Panc1 (cell line): Measurements from ENCODE around the gene CEACAM21. TPM values are rescaled to one million over a fixed set of nuclear protein-coding genes. Genes with fewer than 3 reads are reported as not detected.

Source experiments
- ATAC-seq: fragments of 200-7000 bp; cut with Tn5 transposase; 2 replicates; pipeline ENCODE4 v1.9.1; 2020; ENCODE audit warnings: mild to moderate bottlenecking, moderate library complexity
- BruUV-seq: library from RNA; stranded (reverse); fragments of 400-500 nt; replicated peaks from 2 replicates; lab custom pipeline; 2021; lab: Mats Ljungman, UMichigan
- CTCF ChIA-PET: fragments of 300-600 bp; sonication (Branson Sonifier 250); formaldehyde crosslinking; loops from one replicate; lab custom pipeline; 2022; ENCODE audit warnings: antibody characterized with exemption; lab: Charles Lee
- POLR2A ChIA-PET: fragments of 300-600 bp; sonication (Branson Sonifier 250); formaldehyde crosslinking; loops from one replicate; lab custom pipeline; 2022; ENCODE audit warnings: antibody characterized with exemption; lab: Charles Lee
- DNase-seq: peaks from one replicate; pipeline ENCODE4 v3.0.0-alpha.2; 2010; ENCODE audit warnings: low read depth, low spot score
- H3K27ac ChIP-seq: 2 replicates; pipeline ENCODE4 v1.5.1; 2011; ENCODE audit warnings: mild to moderate bottlenecking, low read length, inconsistent platforms
- H3K27me3 ChIP-seq: fragments of 200-500 bp; sonication (Bioruptor generic); 2 replicates; pipeline ENCODE4 v1.6.0; 2014; ENCODE audit warnings: low read length, inconsistent platforms; ENCODE audit not compliant: control insufficient read depth, insufficient read depth
- H3K36me3 ChIP-seq: fragments of 200-500 bp; sonication (Bioruptor generic); 2 replicates; pipeline ENCODE4 v1.5.1; 2014; ENCODE audit warnings: inconsistent platforms, mild to moderate bottlenecking, low read length, moderate library complexity; ENCODE audit not compliant: control insufficient read depth, insufficient read depth
- H3K4me1 ChIP-seq: 2 replicates; pipeline ENCODE4 v1.5.1; 2011; ENCODE audit warnings: inconsistent platforms, mild to moderate bottlenecking, low read length, moderate library complexity; ENCODE audit not compliant: control insufficient read depth, insufficient read depth
- H3K4me3 ChIP-seq, 2 experiments: 2 replicates each; pipeline ENCODE4 v1.5.1; 2011 to 2012; ENCODE audit warnings: low read depth in 2 of 2, low read length in 2 of 2, mild to moderate bottlenecking in 2 of 2, inconsistent platforms in 1 of 2, moderate library complexity in 1 of 2
- H3K9me3 ChIP-seq: fragments of 200-500 bp; sonication (Bioruptor generic); 2 replicates; pipeline ENCODE4 v1.5.1; 2014; ENCODE audit warnings: low read depth, mild to moderate bottlenecking, inconsistent platforms, low read length, moderate library complexity; ENCODE audit not compliant: control insufficient read depth, insufficient read depth
- CTCF ChIP-seq: fragments of 450-650 bp; IDR thresholded peaks from 2 replicates; pipeline ENCODE4 v1.5.1; 2017; ENCODE audit warnings: mild to moderate bottlenecking
- POLR2AphosphoS5 ChIP-seq: IDR thresholded peaks from 2 replicates; pipeline ENCODE4 v1.6.1; 2012; ENCODE audit warnings: mild to moderate bottlenecking, low read depth, low read length, moderate library complexity
- REST ChIP-seq, 2 experiments: IDR thresholded peaks; 2 replicates each; pipeline ENCODE4 v1.6.1; 2011 to 2012; ENCODE audit warnings: low read depth in 2 of 2, control low read depth in 1 of 2, low read length in 1 of 2, mild to moderate bottlenecking in 1 of 2, moderate library complexity in 1 of 2; ENCODE audit not compliant: insufficient read depth in 1 of 2
- SIN3A ChIP-seq: IDR thresholded peaks from 2 replicates; pipeline ENCODE4 v1.6.1; 2012; ENCODE audit warnings: low read depth, mild to moderate bottlenecking, low read length, moderate library complexity, borderline replicate concordance; ENCODE audit not compliant: insufficient read depth
- TCF7L2 ChIP-seq: IDR thresholded peaks from 2 replicates; pipeline ENCODE4 v1.6.1; 2011; ENCODE audit warnings: mild to moderate bottlenecking, low read depth, low read length, inconsistent platforms
- in situ Hi-C: cut with HindIII; loops from 2 replicates; pipeline ENCODE4 v1.10.0; 2016; ENCODE audit warnings: low sequenced_read_pairs, low pct_unique_long_range_greater_than_20kb
- intact Hi-C: fragments of 100-400 bp; cut with micrococcal nuclease; formaldehyde crosslinking; loops from one replicate; pipeline ENCODE4 v1.10.0; 2022; ENCODE audit not compliant: unreplicated experiment
- total RNA-seq: library from RNA; stranded (reverse); gene quantifications from one replicate; pipeline ENCODE4 v1.2.1, GENCODE V29; 2021; ENCODE audit not compliant: unreplicated experiment

The CEACAM21 gene
- total RNA-seq, 1 experiment from 2014 or later, result not detected

GRCh38 chr19:41535029-41535622 is 40.8 kb upstream of the CEACAM21 start:
- POLR2A ChIA-PET, result no interaction called here
- H3K9me3 ChIP-seq, result no peaks in the 10 kb centered on the region
- CTCF ChIA-PET, result no interaction called here
- intact Hi-C loops (no loop called here), in situ Hi-C loops (no loop called here)
- no peaks in the 10 kb centered on the region for H3K4me1 ChIP-seq
- DNase-seq, result no peak
- peaks cover 18% of the 10 kb centered on the region for H3K27me3 ChIP-seq
- no peaks in the 10 kb centered on the region for H3K36me3 ChIP-seq
- no peak overlapping the region for H3K27ac ChIP-seq
- no peak for ATAC-seq
- no peak for TF ChIP-seq CTCF
- no peak for TF ChIP-seq SIN3A
- TF ChIP-seq POLR2AphosphoS5, result no peak
- TF ChIP-seq TCF7L2, result no peak
- no peak for TF ChIP-seq REST (IDR thresholded peaks at IDR 0.05; ENCODE audit: insufficient read depth in 1 of 2, low read depth in 2 of 2, low read length in 1 of 2)
- no TSS peak for BruUV-seq
- H3K4me3 ChIP-seq, result no peak overlapping the region

DNA sequence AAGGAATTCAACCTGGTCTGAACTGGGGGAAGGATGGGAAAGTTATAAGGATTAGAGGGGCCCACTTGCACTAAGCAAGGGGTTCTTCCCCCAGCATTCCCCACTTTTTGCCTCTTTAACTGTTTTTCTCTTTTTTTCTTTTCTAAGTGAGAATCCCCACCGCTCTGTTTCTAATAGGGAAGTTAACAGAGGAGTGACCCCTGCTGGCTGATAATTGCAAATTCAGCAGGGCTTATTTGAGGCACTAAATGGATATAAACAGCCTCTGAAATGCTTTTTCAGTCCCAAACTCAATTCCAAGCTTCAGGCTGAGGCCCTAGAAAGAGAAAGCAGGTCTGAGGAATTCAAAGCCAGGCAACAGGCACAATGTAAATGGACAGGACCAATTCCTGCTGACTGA is 38.2 kb upstream of the CEACAM21 start:
- H3K4me3 ChIP-seq, result no peak overlapping the region
- H3K27me3 ChIP-seq, result peaks cover 8% of the 10 kb centered on the region; the same call in 1 of the 2 replicates
- intact Hi-C loops, result no loop called here
- TF ChIP-seq SIN3A (no peak), CTCF (peak; percentile 71)
- ChIA-PET POLR2A (no interaction called here), CTCF (no interaction called here)
- H3K4me1 ChIP-seq, result no peaks in the 10 kb centered on the region
- H3K27ac ChIP-seq, result no peak overlapping the region
- H3K9me3 ChIP-seq, result no peaks in the 10 kb centered on the region
- in situ Hi-C loops, result no loop called here
- DNase-seq, result no peak
- no TSS peak for BruUV-seq
- no peaks in the 10 kb centered on the region for H3K36me3 ChIP-seq
- ATAC-seq, result no peak
